GM10266 (cell line): ENCODE results near the gene TBX4.

Experiments
- DNase-seq: peaks from one replicate; pipeline ENCODE4 v3.0.0; 2012; ENCODE audit errors: extremely low spot score
- TF ChIP-seq, protein P1 (sequence below): IDR thresholded peaks from 2 replicates; pipeline ENCODE4 v1.5.1; 2012; ENCODE audit warnings: mild to moderate bottlenecking, low read depth; ENCODE audit not compliant: control insufficient read depth, insufficient read depth; ENCODE audit errors: missing control alignments

The TBX4 gene

DNA sequence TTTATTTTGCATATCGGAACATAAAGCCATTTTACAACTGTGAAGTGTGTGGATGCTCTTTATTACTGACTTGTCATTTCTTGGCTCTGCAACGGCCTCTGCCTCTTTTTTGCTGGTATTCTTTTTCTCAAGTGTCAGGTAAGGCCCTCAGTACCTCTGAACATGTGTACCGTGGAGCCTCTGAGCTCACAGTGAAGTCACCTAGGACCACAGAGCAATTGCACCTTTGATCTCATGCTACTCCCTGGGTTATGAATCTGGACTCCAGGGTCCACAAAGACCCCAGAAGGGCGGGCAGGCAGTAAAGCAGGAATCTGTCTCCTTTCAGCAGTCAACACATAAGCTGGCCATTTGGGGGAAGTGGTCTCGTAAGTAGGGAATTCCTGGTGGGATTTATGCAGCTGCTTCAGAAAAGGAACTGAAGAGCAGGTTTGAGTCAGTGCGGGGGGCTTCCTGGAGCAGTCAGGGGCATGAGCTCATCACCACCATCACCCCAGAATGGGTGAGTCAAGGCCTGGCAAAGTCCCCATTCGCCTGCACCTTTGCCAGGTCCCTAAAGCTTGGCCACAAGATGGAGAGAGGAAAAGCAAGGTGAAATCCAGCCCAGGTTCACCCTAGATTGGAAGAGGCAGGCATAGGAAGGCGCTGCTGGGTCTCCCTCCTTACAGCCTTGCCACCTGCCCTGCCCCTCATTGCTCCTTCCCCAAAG lies 33.0 kb downstream of the TBX4 start:
- no peak for DNase-seq
- TF ChIP-seq, protein P1, sequence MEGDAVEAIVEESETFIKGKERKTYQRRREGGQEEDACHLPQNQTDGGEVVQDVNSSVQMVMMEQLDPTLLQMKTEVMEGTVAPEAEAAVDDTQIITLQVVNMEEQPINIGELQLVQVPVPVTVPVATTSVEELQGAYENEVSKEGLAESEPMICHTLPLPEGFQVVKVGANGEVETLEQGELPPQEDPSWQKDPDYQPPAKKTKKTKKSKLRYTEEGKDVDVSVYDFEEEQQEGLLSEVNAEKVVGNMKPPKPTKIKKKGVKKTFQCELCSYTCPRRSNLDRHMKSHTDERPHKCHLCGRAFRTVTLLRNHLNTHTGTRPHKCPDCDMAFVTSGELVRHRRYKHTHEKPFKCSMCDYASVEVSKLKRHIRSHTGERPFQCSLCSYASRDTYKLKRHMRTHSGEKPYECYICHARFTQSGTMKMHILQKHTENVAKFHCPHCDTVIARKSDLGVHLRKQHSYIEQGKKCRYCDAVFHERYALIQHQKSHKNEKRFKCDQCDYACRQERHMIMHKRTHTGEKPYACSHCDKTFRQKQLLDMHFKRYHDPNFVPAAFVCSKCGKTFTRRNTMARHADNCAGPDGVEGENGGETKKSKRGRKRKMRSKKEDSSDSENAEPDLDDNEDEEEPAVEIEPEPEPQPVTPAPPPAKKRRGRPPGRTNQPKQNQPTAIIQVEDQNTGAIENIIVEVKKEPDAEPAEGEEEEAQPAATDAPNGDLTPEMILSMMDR = no peak

DNA sequence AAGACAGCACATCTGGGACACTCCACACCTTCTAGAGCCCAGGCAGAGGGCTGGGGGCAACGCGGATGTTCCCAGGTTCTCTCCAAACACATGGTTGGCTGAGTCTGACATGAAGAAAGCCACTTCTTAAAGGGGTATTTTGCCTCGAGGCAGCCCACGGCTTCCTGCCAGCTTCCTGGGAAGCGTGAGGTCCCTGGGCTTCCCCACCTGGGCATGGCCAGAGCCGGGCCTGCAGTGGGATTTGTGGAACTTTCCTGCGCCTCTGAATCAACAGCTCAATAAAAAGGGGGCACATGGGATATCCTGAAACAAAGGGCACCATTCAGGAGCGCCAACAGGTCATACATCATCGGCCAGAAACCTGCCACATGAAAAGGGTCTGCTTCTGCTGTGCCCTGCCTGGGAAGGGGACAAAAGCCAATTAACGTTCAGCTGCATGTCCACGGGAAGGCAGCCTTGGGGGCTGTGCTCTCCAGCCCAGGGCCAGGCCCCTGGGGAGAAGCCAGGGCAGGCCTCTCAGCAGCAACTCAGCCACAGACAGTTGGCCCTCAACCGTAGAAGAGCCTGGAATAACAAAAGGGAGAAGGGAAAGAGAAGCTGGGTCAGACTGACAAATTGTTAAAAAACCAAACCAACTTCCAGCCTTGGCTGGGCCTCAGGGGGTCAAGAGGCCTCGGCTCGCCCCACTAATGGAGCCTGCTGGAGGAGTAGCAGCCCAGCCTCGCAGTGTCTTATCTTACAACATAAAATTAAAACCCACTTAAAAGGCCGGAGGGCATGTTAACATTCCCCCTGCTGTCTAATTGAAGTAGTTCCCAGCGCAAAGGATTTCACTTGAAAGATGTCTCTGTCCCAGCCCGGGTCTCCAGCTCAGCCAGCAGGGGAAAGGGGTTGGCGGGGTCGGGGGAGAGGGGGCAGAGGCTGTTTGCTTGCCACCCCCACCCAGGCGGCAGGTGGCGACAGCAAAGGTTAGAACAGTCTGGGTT lies 34.2 kb downstream of the TBX4 start:
- TF ChIP-seq, protein P1 = no peak
- DNase-seq = no peak

DNA sequence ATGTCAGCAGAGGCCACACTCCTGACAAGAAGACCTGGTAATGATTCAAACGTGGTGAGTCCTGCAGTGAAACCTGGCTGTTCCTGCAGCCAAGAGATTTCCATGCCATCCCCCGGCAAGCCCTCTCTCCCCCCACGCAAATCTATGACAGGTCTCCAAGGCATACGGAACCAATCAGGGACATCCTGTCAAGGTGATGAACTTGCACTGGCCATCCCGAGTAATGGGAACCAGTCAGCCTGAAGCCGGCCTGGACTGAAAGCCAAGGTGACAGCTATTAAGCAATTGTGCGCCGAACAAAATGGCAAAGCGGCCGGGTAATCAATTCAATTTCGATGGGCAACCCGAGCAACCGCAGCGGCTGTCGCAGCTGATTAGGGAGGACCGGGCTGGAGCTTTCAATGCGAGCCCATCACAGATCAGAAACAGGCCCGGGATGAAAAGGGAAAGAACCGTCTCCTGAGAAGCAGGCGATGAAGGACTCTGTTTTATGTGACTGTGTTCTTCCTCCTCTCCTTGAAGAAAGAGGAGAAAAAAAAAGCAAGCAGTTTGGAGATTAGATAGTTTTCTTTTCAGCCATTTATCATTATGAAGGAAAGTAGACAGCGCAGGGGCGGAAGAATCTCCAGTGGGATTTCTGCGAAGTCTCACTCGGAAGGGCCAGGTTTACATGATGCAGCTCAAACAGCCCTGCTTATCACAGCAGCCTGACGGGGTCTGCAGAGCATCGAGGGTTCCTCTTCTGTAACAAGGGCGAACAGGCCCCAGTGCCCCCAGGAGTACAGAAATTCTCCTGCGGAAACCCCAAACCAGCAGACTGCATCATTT lies 35.2 kb downstream of the TBX4 start:
- DNase-seq = no peak

DNA sequence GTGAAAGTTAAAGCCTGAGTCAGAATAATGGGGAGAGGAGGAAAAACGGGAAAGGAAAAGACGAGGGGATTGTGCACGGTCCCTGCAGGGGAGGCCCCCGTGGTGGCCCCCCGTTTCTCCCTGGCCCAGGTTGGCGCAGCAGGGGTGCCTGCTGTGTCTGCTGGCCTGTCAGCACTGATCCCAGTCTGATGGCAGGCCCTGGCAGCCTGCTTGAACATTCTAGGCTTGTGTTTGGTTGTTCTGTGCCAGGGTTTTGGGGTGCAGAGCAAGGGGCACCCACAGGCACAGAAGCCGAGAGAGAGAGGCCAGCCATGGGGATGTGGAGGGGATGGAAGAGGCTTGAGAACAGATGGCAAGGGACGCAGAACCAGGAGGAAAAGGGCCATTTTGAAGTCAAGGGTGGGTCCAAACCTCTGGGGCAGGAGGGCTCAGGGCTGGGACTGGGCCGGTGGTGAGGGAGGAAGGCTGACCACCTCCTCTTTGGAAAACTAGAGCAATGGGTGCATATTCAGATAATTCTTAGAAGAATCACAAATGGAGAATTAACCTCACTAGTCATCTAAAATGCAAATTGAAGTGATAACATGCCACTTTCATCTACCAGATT lies 35.9 kb downstream of the TBX4 start:
- no peak for DNase-seq

More for the DNA sequence above, 35.2 kb downstream of the TBX4 start:
- TF ChIP-seq, protein P1 = no peak

DNA sequence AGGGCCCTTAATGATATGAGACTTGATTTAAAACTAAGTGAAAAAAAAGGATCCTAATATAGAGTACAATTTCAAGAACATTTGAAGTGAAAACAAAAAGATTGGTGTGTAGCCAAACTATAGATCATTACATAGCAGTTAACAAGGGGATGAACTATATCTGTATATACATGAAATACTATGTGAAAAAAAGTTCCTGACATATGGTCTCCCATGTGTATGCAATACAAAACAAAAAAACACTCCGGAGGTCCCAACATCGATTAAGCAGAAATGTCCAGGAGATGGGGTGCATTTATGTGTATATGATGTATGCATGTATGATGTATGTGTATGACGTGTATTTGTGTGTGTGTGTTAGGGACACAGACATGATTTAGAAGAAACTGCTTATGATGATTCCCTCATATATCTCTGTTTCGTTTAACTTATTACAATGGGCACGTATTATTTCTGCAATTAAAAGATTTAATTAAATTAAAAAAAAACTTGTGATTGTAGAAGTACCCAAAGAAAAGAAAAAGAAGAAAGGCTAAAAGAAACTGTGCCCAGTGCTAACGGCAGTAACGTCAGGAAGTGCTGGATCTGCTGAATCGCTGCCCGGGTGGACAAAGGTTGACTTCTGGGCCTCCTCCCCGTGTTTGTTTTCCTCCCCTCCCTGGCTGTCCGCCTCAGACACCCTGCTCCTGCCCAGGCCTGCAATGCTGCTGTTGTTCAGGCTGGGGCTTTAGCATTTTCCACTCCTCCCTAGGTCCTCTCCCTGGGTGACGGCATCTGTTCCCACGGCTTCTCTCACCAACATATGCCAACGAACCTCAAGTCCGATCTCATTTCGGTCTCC lies 36.9 kb downstream of the TBX4 start:
- DNase-seq = no peak
- TF ChIP-seq, protein P1 = no peak

More for the DNA sequence above, 35.9 kb downstream of the TBX4 start:
- TF ChIP-seq, protein P1 = no peak
